Measurements from ENCODE around the gene CIRBP. TPM values are rescaled to one million over a fixed set of nuclear protein-coding genes. Genes with fewer than 3 reads are reported as not detected.

Gene CIRBP
- total and polyA plus RNA-seq, 4 donors: 41.1 to 135 (median 96.9) TPM

- H3K27ac ChIP-seq (ENCODE audit: low read depth in 1 of 2, low read length in 2 of 2): peak overlapping the region; percentile 90 to 97
- TF ChIP-seq ZBTB33 (IDR thresholded peaks at IDR 0.05): no peak
- TF ChIP-seq RAD21 (IDR thresholded peaks at IDR 0.05): no peak
- no peak for TF ChIP-seq NR2F2 (IDR thresholded peaks at IDR 0.05)
- no peak for TF ChIP-seq ATF3 (IDR thresholded peaks at IDR 0.05)
- H3K4me3 ChIP-seq (ENCODE audit: low read depth in 1 of 3, low read length in 3 of 3): peak overlapping the region in 1 of 3 donors; percentile 75
- no peaks in the 10 kb centered on the region for H3K9me3 ChIP-seq (ENCODE audit: control insufficient read depth in 4 of 4, low read length in 3 of 4)
- DNase-seq (ENCODE audit: low spot score): no peak
- no peak overlapping the region for H3K9ac ChIP-seq (ENCODE audit: low read depth in 1 of 2, low read length in 2 of 2)
- peaks cover 15 to 70% (median 42%) of the 10 kb centered on the region in 4 donors for H3K4me1 ChIP-seq (ENCODE audit: control insufficient read depth in 4 of 4, insufficient read depth in 4 of 4, low read length in 3 of 4)
- H3K27me3 ChIP-seq (ENCODE audit: control insufficient read depth in 4 of 4, insufficient read depth in 4 of 4, low read length in 3 of 4): no peaks in the 10 kb centered on the region
- 57% methylated on average over 37 of the region's 37 CpGs for WGBS
- H3K36me3 ChIP-seq (ENCODE audit: control insufficient read depth in 4 of 4, insufficient read depth in 3 of 4, low read depth in 1 of 4, low read length in 3 of 4): peaks cover 20 to 30% (median 23%) of the 10 kb centered on the region in 4 donors
Measured at GRCh38 chr19:1254081-1254527, 15.0 kb upstream of the CIRBP start.

- WGBS: 66% methylated on average over 20 of the region's 20 CpGs
- Histone ChIP-seq H3K9ac (ENCODE audit: low read depth in 1 of 2, low read length in 2 of 2) (no peak overlapping the region), H3K9me3 (ENCODE audit: control insufficient read depth in 4 of 4, low read length in 3 of 4) (no peaks in the 10 kb centered on the region), H3K4me3 (ENCODE audit: low read depth in 1 of 3, low read length in 3 of 3) (no peak overlapping the region), H3K27ac (ENCODE audit: low read depth in 1 of 2, low read length in 2 of 2) (peak overlapping the region; percentile 90 to 97), H3K27me3 (ENCODE audit: control insufficient read depth in 4 of 4, insufficient read depth in 4 of 4, low read length in 3 of 4) (no peaks in the 10 kb centered on the region), H3K36me3 (ENCODE audit: control insufficient read depth in 4 of 4, insufficient read depth in 3 of 4, low read depth in 1 of 4, low read length in 3 of 4) (peaks cover 20 to 30% (median 23%) of the 10 kb centered on the region in 4 donors), H3K4me1 (ENCODE audit: control insufficient read depth in 4 of 4, insufficient read depth in 4 of 4, low read length in 3 of 4) (peaks cover 18 to 75% (median 46%) of the 10 kb centered on the region in 4 donors)
- no peak for DNase-seq (ENCODE audit: low spot score)
- peak in 1 of 2 donors; percentile 10 for TF ChIP-seq RAD21 (IDR thresholded peaks at IDR 0.05)
- TF ChIP-seq FOXA2 (IDR thresholded peaks at IDR 0.05): peak; percentile 67
- peak; percentile 65 for TF ChIP-seq SP1 (IDR thresholded peaks at IDR 0.05)
- peak; percentile 98 to 99 for TF ChIP-seq RXRA (IDR thresholded peaks at IDR 0.05)
- no peak for TF ChIP-seq CTCF (IDR thresholded peaks at IDR 0.05; ENCODE audit: low read depth, low read length, missing input control)
- TF ChIP-seq ZBTB33 (IDR thresholded peaks at IDR 0.05): no peak
- peak; percentile 100 for TF ChIP-seq NR2F2 (IDR thresholded peaks at IDR 0.05)
- peak in 1 of 2 donors; percentile 52 for TF ChIP-seq JUND (IDR thresholded peaks at IDR 0.05)
- TF ChIP-seq FOXA1 (IDR thresholded peaks at IDR 0.05): no peak
- TF ChIP-seq HNF4G (IDR thresholded peaks at IDR 0.05): peak; percentile 84
- peak; percentile 97 to 98 for TF ChIP-seq HNF4A (conservative IDR thresholded peaks at IDR 0.05)
- TF ChIP-seq MAX (IDR thresholded peaks at IDR 0.05): peak; percentile 49
Measured at GRCh38 chr19:1254530-1255185, 14.5 kb upstream of the CIRBP start.

Data from liver (tissue), 9 donors.